Measurements from ENCODE around the gene MYLK.

Gene MYLK

GRCh38 chr3:123685780-123686179 lies 198.4 kb downstream of the MYLK start:
- DNase-seq (ENCODE audit: low spot score in 2 of 2) (no peak), ATAC-seq (replicated peaks; ENCODE audit: extremely low read depth, poor library complexity, severe bottlenecking) (no peak)
- no peaks in the 10 kb centered on the region for H3K36me3 Mint-ChIP-seq (ENCODE audit: insufficient read depth)
- no peak overlapping the region for H3K27ac Mint-ChIP-seq (ENCODE audit: low read depth)
- H3K27me3 Mint-ChIP-seq: peaks cover 15% of the 10 kb centered on the region
- H3K9me3 Mint-ChIP-seq: no peaks in the 10 kb centered on the region
- no peak overlapping the region for H3K4me3 Mint-ChIP-seq
- H3K4me1 Mint-ChIP-seq: no peaks in the 10 kb centered on the region

- Mint-ChIP-seq H3K36me3 (ENCODE audit: insufficient read depth) (no peaks in the 10 kb centered on the region), H3K27ac (ENCODE audit: low read depth) (no peak overlapping the region), H3K4me3 (no peak overlapping the region), H3K27me3 (peaks cover 24% of the 10 kb centered on the region), H3K4me1 (no peaks in the 10 kb centered on the region), H3K9me3 (no peaks in the 10 kb centered on the region)
- DNase-seq (ENCODE audit: low spot score in 2 of 2) (no peak), ATAC-seq (replicated peaks; ENCODE audit: extremely low read depth, poor library complexity, severe bottlenecking) (no peak)
Measured at GRCh38 chr3:123684636-123685035, 199.5 kb downstream of the MYLK start.

- H3K36me3 Mint-ChIP-seq (ENCODE audit: insufficient read depth): no peaks in the 10 kb centered on the region
- ATAC-seq (replicated peaks; ENCODE audit: extremely low read depth, poor library complexity, severe bottlenecking) (no peak), DNase-seq (ENCODE audit: low spot score in 2 of 2) (no peak)
- no peaks in the 10 kb centered on the region for H3K4me1 Mint-ChIP-seq
- no peak overlapping the region for H3K4me3 Mint-ChIP-seq
- H3K9me3 Mint-ChIP-seq: no peaks in the 10 kb centered on the region
- no peak overlapping the region for H3K27ac Mint-ChIP-seq (ENCODE audit: low read depth)
- peaks cover 24% of the 10 kb centered on the region for H3K27me3 Mint-ChIP-seq
Measured at GRCh38 chr3:123684209-123684608, 199.9 kb downstream of the MYLK start.

- Mint-ChIP-seq H3K4me1 (no peaks in the 10 kb centered on the region), H3K36me3 (ENCODE audit: insufficient read depth) (no peaks in the 10 kb centered on the region), H3K9me3 (no peaks in the 10 kb centered on the region), H3K27me3 (peaks cover 27% of the 10 kb centered on the region), H3K27ac (ENCODE audit: low read depth) (no peak overlapping the region), H3K4me3 (no peak overlapping the region)
- DNase-seq (ENCODE audit: low spot score in 2 of 2): no peak
- ATAC-seq (replicated peaks; ENCODE audit: extremely low read depth, poor library complexity, severe bottlenecking): no peak
Measured at GRCh38 chr3:123683505-123684154, 200.5 kb downstream of the MYLK start.

- H3K27ac Mint-ChIP-seq (ENCODE audit: low read depth): no peak overlapping the region
- no peak overlapping the region for H3K4me3 Mint-ChIP-seq
- no peaks in the 10 kb centered on the region for H3K36me3 Mint-ChIP-seq (ENCODE audit: insufficient read depth)
- peaks cover 34% of the 10 kb centered on the region for H3K27me3 Mint-ChIP-seq
- ATAC-seq (replicated peaks; ENCODE audit: extremely low read depth, poor library complexity, severe bottlenecking): no peak
- no peaks in the 10 kb centered on the region for H3K9me3 Mint-ChIP-seq
- no peaks in the 10 kb centered on the region for H3K4me1 Mint-ChIP-seq
- no peak for DNase-seq (ENCODE audit: low spot score in 2 of 2)
Measured at GRCh38 chr3:123682781-123683504, 201.2 kb downstream of the MYLK start.

GRCh38 chr3:123682302-123682701 lies 201.8 kb downstream of the MYLK start:
- no peaks in the 10 kb centered on the region for H3K9me3 Mint-ChIP-seq
- ATAC-seq (replicated peaks; ENCODE audit: extremely low read depth, poor library complexity, severe bottlenecking): no peak

GRCh38 chr3:123679712-123680386 lies 204.3 kb downstream of the MYLK start:
- H3K9me3 Mint-ChIP-seq: no peaks in the 10 kb centered on the region
- peaks cover 49% of the 10 kb centered on the region for H3K27me3 Mint-ChIP-seq
- DNase-seq (ENCODE audit: low spot score in 2 of 2) (no peak), ATAC-seq (replicated peaks; ENCODE audit: extremely low read depth, poor library complexity, severe bottlenecking) (no peak)
- H3K4me1 Mint-ChIP-seq: no peaks in the 10 kb centered on the region
- no peak overlapping the region for H3K4me3 Mint-ChIP-seq
- H3K36me3 Mint-ChIP-seq (ENCODE audit: insufficient read depth): no peaks in the 10 kb centered on the region
- no peak overlapping the region for H3K27ac Mint-ChIP-seq (ENCODE audit: low read depth)

More at GRCh38 chr3:123682302-123682701, 201.8 kb downstream of the MYLK start:
- DNase-seq (ENCODE audit: low spot score in 2 of 2): no peak
- H3K4me1 Mint-ChIP-seq: no peaks in the 10 kb centered on the region
- no peak overlapping the region for H3K4me3 Mint-ChIP-seq
- H3K27ac Mint-ChIP-seq (ENCODE audit: low read depth): no peak overlapping the region
- H3K27me3 Mint-ChIP-seq: peaks cover 37% of the 10 kb centered on the region
- H3K36me3 Mint-ChIP-seq (ENCODE audit: insufficient read depth): no peaks in the 10 kb centered on the region

GRCh38 chr3:123678108-123678511 lies 206.0 kb downstream of the MYLK start:
- H3K4me3 Mint-ChIP-seq: no peak overlapping the region
- no peaks in the 10 kb centered on the region for H3K36me3 Mint-ChIP-seq (ENCODE audit: insufficient read depth)
- DNase-seq (ENCODE audit: low spot score in 2 of 2): no peak
- peaks cover 66% of the 10 kb centered on the region for H3K27me3 Mint-ChIP-seq
- H3K9me3 Mint-ChIP-seq: no peaks in the 10 kb centered on the region
- no peaks in the 10 kb centered on the region for H3K4me1 Mint-ChIP-seq
- no peak for ATAC-seq (replicated peaks; ENCODE audit: extremely low read depth, poor library complexity, severe bottlenecking)
- H3K27ac Mint-ChIP-seq (ENCODE audit: low read depth): no peak overlapping the region

GRCh38 chr3:123672429-123673146 lies 211.5 kb downstream of the MYLK start:
- H3K4me1 Mint-ChIP-seq: peaks cover 5% of the 10 kb centered on the region
- DNase-seq (ENCODE audit: low spot score in 2 of 2): no peak
- peaks cover 2% of the 10 kb centered on the region for H3K36me3 Mint-ChIP-seq (ENCODE audit: insufficient read depth)
- no peak for ATAC-seq (replicated peaks; ENCODE audit: extremely low read depth, poor library complexity, severe bottlenecking)
- no peak overlapping the region for H3K27ac Mint-ChIP-seq (ENCODE audit: low read depth)
- no peak overlapping the region for H3K4me3 Mint-ChIP-seq
- H3K9me3 Mint-ChIP-seq: no peaks in the 10 kb centered on the region
- peaks cover 72% of the 10 kb centered on the region for H3K27me3 Mint-ChIP-seq

- DNase-seq (ENCODE audit: low spot score in 2 of 2) (no peak), ATAC-seq (replicated peaks; ENCODE audit: extremely low read depth, poor library complexity, severe bottlenecking) (no peak)
- H3K4me1 Mint-ChIP-seq: peaks cover 5% of the 10 kb centered on the region
- no peaks in the 10 kb centered on the region for H3K9me3 Mint-ChIP-seq
- peaks cover 2% of the 10 kb centered on the region for H3K36me3 Mint-ChIP-seq (ENCODE audit: insufficient read depth)
- H3K4me3 Mint-ChIP-seq: no peak overlapping the region
- no peak overlapping the region for H3K27ac Mint-ChIP-seq (ENCODE audit: low read depth)
- H3K27me3 Mint-ChIP-seq: peaks cover 81% of the 10 kb centered on the region
Measured at GRCh38 chr3:123670743-123671142, 213.4 kb downstream of the MYLK start.

- no peak overlapping the region for H3K27ac Mint-ChIP-seq (ENCODE audit: low read depth)
- H3K27me3 Mint-ChIP-seq: peaks cover 79% of the 10 kb centered on the region
- peaks cover 2% of the 10 kb centered on the region for H3K36me3 Mint-ChIP-seq (ENCODE audit: insufficient read depth)
- H3K4me1 Mint-ChIP-seq: peaks cover 5% of the 10 kb centered on the region
- no peaks in the 10 kb centered on the region for H3K9me3 Mint-ChIP-seq
- no peak overlapping the region for H3K4me3 Mint-ChIP-seq
- DNase-seq (ENCODE audit: low spot score in 2 of 2): no peak
- ATAC-seq (replicated peaks; ENCODE audit: extremely low read depth, poor library complexity, severe bottlenecking): no peak
Measured at GRCh38 chr3:123668906-123669305, 215.2 kb downstream of the MYLK start.

GRCh38 chr3:123667784-123668183 lies 216.3 kb downstream of the MYLK start:
- Mint-ChIP-seq H3K9me3 (no peaks in the 10 kb centered on the region), H3K27ac (ENCODE audit: low read depth) (no peak overlapping the region), H3K4me3 (no peak overlapping the region), H3K36me3 (ENCODE audit: insufficient read depth) (peaks cover 2% of the 10 kb centered on the region), H3K4me1 (peaks cover 5% of the 10 kb centered on the region), H3K27me3 (peaks cover 82% of the 10 kb centered on the region)
- no peak for ATAC-seq (replicated peaks; ENCODE audit: extremely low read depth, poor library complexity, severe bottlenecking)
- DNase-seq (ENCODE audit: low spot score in 2 of 2): no peak

Measured in central memory CD8-positive, alpha-beta T cell (primary cell).